HL-60 (cell line): ENCODE results near the gene HLA-DRB1.
"Not testable (repeated sequence)": the region's sequence is repeated elsewhere in the genome, so short reads cannot be mapped to it uniquely, and the experiment has no call there.

Experiments used
- DNase-seq, 2 experiments: peaks; one replicate each; pipeline ENCODE4 v3.0.0-alpha.2; 2010 to 2020; ENCODE audit warnings: low read depth in 1 of 2, low spot score in 1 of 2
- H3K27ac ChIP-seq: fragments of 250-450 bp; sonication (Bioruptor Pico); replicated peaks from 2 replicates; pipeline ENCODE4 v1.5.1; 2020; ENCODE audit warnings: mild to moderate bottlenecking, moderate library complexity
- H3K27me3 ChIP-seq: fragments of 250-450 bp; sonication (Bioruptor Pico); 2 replicates; pipeline ENCODE4 v1.5.1; 2021; ENCODE audit warnings: mild to moderate bottlenecking, moderate library complexity; ENCODE audit not compliant: insufficient read depth, poor library complexity, severe bottlenecking
- H3K4me3 ChIP-seq: replicated peaks from 2 replicates; pipeline ENCODE4 v1.5.1; 2011; ENCODE audit warnings: mild to moderate bottlenecking, control low read depth, low read length; ENCODE audit not compliant: insufficient read depth
- GABPA ChIP-seq: IDR thresholded peaks from 2 replicates; pipeline ENCODE4 v1.6.1; 2012; ENCODE audit warnings: low read depth
- POLR2AphosphoS5 ChIP-seq: IDR thresholded peaks from 2 replicates; pipeline ENCODE4 v1.6.1; 2012; ENCODE audit warnings: low read depth
- SPI1 ChIP-seq: IDR thresholded peaks from 2 replicates; pipeline ENCODE4 v1.6.1; 2012; ENCODE audit warnings: low read depth, mild to moderate bottlenecking, borderline replicate concordance
- TF ChIP-seq, protein P1 (sequence below): IDR thresholded peaks from 2 replicates; pipeline ENCODE4 v1.6.1; 2012; ENCODE audit warnings: low read depth; ENCODE audit not compliant: insufficient replicate concordance
- TF ChIP-seq, protein P2 (sequence below): IDR thresholded peaks from one replicate; pipeline ENCODE4 v1.5.1; 2011; ENCODE audit warnings: low read length, control low read depth, inconsistent platforms; ENCODE audit not compliant: insufficient read depth

The HLA-DRB1 gene

DNA sequence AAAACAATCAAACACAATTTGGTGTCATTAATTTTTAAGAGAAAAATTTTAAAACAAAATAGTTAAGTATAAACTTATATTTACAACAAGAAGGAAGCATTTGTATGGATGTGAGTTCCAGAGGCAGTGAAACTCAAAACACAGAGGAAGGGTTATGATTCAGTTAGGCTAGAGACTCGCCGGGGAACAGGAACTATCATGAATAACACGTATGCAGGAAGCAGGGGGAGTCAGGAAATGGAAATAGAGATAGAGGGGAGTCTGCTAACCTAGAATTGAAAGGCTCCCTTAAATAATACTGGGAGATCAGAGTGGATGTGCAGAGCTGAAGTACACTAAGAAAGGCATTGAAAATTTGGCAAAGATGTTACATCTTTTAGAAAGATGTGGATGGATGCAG is 14.2 kb upstream of the HLA-DRB1 start:
- no peaks in the 10 kb centered on the region for H3K27me3 ChIP-seq
- H3K27ac ChIP-seq = no peak overlapping the region
- no peak overlapping the region for H3K4me3 ChIP-seq
- DNase-seq = no peak
- TF ChIP-seq, protein P1, sequence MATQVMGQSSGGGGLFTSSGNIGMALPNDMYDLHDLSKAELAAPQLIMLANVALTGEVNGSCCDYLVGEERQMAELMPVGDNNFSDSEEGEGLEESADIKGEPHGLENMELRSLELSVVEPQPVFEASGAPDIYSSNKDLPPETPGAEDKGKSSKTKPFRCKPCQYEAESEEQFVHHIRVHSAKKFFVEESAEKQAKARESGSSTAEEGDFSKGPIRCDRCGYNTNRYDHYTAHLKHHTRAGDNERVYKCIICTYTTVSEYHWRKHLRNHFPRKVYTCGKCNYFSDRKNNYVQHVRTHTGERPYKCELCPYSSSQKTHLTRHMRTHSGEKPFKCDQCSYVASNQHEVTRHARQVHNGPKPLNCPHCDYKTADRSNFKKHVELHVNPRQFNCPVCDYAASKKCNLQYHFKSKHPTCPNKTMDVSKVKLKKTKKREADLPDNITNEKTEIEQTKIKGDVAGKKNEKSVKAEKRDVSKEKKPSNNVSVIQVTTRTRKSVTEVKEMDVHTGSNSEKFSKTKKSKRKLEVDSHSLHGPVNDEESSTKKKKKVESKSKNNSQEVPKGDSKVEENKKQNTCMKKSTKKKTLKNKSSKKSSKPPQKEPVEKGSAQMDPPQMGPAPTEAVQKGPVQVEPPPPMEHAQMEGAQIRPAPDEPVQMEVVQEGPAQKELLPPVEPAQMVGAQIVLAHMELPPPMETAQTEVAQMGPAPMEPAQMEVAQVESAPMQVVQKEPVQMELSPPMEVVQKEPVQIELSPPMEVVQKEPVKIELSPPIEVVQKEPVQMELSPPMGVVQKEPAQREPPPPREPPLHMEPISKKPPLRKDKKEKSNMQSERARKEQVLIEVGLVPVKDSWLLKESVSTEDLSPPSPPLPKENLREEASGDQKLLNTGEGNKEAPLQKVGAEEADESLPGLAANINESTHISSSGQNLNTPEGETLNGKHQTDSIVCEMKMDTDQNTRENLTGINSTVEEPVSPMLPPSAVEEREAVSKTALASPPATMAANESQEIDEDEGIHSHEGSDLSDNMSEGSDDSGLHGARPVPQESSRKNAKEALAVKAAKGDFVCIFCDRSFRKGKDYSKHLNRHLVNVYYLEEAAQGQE = no peak
- TF ChIP-seq SPI1 (no peak), GABPA (no peak), POLR2AphosphoS5 (no peak)
- TF ChIP-seq, protein P2, sequence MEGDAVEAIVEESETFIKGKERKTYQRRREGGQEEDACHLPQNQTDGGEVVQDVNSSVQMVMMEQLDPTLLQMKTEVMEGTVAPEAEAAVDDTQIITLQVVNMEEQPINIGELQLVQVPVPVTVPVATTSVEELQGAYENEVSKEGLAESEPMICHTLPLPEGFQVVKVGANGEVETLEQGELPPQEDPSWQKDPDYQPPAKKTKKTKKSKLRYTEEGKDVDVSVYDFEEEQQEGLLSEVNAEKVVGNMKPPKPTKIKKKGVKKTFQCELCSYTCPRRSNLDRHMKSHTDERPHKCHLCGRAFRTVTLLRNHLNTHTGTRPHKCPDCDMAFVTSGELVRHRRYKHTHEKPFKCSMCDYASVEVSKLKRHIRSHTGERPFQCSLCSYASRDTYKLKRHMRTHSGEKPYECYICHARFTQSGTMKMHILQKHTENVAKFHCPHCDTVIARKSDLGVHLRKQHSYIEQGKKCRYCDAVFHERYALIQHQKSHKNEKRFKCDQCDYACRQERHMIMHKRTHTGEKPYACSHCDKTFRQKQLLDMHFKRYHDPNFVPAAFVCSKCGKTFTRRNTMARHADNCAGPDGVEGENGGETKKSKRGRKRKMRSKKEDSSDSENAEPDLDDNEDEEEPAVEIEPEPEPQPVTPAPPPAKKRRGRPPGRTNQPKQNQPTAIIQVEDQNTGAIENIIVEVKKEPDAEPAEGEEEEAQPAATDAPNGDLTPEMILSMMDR = no peak

DNA sequence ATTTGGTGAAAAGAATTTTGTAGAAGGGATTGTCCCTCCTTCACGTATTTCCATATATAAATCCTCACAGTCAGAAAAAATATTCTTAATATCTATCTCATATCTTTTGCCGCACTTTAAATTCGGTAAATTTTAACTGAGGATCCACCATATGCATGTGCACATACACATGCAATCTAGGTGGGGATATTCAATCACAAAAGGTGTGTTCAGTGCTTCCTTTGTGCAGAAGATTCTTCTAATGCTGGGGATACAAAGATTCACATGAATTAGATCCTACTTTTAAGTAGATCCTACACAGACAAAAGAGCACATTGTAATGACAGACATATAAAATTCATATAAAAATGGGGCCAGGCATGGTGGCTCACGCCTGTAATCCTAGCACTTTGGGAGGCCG is 13.6 kb upstream of the HLA-DRB1 start:
- Histone ChIP-seq H3K4me3 (no peak overlapping the region), H3K27ac (no peak overlapping the region), H3K27me3 (no peaks in the 10 kb centered on the region)
- DNase-seq = no peak
- TF ChIP-seq SPI1 (no peak), GABPA (no peak), POLR2AphosphoS5 (no peak)
- TF ChIP-seq, protein P2 = no peak

DNA sequence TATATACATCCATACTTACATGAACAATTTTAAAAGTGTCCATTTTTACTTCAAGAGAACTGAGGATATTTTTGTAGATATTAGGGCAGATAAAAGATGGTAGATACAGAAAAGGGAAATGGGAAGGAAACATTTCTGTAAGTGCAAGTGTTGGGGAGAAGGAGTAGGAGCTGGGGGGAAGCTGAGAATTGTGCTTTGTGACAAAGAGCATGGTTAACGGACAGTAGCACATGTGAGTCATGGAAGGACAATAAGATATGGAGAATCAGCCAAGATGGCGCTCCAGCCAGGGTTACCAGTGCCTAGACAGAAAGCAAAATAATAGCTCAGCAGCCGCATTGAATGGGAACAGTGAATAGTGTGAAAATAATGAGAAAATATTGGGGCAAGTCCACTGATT is 12.7 kb upstream of the HLA-DRB1 start:
- no peaks in the 10 kb centered on the region for H3K27me3 ChIP-seq
- no peak overlapping the region for H3K27ac ChIP-seq
- no peak overlapping the region for H3K4me3 ChIP-seq
- TF ChIP-seq SPI1 (no peak), POLR2AphosphoS5 (no peak), GABPA (no peak)
- TF ChIP-seq, protein P2 = no peak
- TF ChIP-seq, protein P1 = no peak
- no peak for DNase-seq

DNA sequence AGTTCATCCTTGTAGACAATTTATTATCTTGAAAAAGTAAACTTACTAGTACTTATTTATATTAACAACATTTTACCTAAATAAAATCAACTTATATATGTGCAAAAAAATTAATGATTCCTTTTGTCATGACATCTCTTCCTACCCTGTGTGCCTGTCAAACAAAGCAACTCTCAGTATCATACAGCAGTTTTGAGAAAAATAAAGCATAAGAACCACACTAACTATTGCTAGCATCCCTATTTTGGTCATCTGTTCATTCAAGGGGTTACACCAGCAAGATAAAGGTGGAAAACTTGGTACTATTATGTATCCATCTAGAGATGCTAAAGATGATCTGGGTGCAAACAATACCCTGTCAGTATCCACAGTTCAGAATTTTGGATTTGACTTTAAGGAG is 7.4 kb upstream of the HLA-DRB1 start:
- DNase-seq = no peak
- no peaks in the 10 kb centered on the region for H3K27me3 ChIP-seq
- TF ChIP-seq POLR2AphosphoS5 (no peak), GABPA (no peak), SPI1 (no peak)
- TF ChIP-seq, protein P1 = no peak
- TF ChIP-seq, protein P2 = no peak
- H3K27ac ChIP-seq = no peak overlapping the region
- no peak overlapping the region for H3K4me3 ChIP-seq

DNA sequence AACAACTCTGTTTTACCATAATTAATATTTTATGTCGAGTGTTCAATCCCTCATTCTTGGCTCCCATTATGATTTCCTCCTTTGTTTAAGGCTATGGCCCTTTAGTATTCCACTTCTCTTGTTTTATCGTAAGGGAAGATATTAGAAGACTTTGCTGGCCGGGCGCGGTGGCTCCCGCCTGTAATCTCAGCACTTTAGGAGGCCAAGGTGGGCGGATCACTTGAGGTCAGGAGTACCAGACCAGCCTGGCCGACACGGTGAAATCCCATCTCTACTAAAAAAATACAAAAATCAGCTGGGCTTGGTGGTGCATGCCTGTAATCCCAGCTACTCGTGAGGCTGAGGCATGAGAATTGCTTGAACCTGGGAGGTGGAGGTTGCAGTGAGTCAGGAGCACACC is 1.1 kb upstream of the HLA-DRB1 start:
- not testable (repeated sequence) for H3K27me3 ChIP-seq, H3K4me3 ChIP-seq

More for the DNA sequence above, 1.1 kb upstream of the HLA-DRB1 start:
- DNase-seq, H3K27ac ChIP-seq: not testable (repeated sequence)
